NCI-H446 treated with DMSO at 0.1 percent for 48 hours (cell line): ENCODE results near the gene NFASC.

ENCODE experiments used
- DNase-seq: peaks from one replicate; lab custom pipeline; 2025; lab: John Stamatoyannopoulos, UW

Gene NFASC

GRCh38 chr1:204928671-204929486, 58.2 kb downstream of the NFASC start:
- no peak for DNase-seq

DNA sequence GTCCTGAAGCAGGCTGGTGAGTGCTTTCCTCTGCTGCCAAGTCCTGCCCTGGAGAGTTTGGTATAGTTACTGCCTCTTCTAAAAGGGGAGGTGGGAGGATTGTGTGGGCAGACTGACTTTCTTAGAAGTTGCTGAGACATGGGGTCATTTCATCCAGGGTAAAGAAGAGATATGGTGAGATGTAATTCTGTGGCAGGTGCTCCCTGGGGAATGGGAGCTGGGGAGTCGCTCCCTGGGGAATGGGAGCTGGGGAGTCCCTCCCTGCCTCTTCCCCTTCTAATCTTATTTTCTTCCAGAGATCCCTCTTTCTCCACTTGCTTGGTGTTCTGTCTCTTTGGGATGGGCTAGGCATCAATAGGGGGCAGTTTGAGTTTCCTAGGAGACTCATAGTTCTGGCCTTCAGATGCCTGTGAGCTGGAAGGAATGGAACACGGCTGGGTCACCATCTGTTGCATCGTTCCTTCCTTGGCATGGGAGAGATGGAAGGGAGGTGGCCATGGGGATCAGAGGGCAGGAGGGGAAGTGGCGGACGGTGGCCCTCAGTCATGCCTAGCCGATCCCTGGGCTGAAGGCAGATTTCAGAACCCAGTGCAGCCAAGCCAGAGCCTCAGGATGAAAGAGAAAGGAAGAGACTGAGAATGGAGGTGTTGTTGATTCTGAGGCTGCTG, 59.0 kb downstream of the NFASC start:
- no peak for DNase-seq

DNA sequence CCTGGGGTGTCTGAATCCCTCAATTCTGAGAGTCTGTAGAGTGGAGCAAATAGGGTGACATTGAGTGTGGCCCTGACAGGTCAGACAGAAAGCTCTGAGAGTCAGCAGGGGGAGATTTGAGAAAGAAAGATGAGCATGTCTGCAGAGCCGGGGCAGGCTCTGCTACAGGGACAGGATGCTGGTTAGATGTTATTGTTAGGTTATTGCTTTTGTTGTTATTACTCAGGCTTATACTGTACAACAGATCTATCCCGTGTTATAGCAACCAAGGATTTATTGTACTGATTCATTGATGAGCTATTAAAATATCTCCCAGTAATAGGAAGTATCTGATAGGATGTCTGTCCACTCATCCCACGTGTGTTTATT, 59.5 kb downstream of the NFASC start:
- DNase-seq: no peak

DNA sequence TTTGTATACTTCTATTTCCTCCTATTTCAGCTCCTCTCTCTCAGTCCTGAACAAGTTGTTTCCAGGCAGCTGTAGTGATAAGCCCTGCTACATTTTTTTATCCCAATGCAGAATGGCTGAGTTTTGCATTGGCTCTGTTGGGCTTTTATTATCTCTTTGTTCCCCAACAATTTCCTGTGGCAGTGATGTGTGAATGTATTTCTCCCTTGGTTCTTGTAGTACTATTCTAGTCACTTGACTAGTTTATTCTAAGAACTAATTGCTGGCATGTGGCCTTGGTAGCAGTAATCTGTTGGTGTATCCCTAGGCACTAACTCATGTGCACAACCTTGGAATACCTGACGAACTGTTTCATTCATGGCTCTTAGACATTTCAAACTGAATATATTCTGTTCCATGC, 60.7 kb downstream of the NFASC start:
- no peak for DNase-seq

GRCh38 chr1:204931768-204932572, 61.3 kb downstream of the NFASC start:
- no peak for DNase-seq

DNA sequence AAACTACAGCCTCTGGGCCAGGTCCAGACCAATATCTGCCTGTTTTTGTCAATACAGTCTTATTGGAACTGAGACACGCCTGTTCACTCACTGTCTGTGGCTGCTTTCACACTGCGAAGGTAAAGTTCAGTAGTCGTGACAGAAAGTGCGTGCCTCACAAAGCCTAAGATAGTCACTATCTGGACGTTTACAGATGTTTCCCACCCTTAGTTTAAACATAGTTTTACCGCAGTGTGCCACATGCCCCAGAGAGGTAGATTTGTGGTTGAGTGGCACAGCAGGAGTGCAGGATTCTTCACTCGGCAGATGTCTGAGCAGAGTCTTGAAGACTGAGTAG, 61.9 kb downstream of the NFASC start:
- no peak for DNase-seq

DNA sequence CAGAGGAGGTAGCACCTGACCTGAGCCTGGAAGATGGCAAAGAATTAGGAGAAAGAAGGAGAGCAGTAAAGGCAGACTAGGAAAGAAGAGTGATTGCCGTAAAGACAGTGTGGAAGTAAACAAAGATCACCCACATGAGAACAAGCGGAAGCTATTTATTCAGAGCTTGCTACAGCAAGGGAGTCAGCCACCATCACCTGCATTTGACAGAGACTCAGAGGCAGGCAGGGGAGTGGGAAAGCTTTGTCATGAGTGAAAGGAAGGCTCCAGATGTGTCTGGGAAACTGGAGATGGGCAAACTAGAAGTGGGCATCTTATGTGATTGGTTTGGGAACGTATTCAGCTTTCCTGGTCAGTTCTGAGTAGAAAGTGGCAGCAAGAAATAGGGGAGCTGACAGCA, 64.5 kb downstream of the NFASC start:
- DNase-seq: no peak

GRCh38 chr1:204936765-204937164, 66.1 kb downstream of the NFASC start:
- DNase-seq: no peak

GRCh38 chr1:204937901-204938300, 67.2 kb downstream of the NFASC start:
- no peak for DNase-seq

DNA sequence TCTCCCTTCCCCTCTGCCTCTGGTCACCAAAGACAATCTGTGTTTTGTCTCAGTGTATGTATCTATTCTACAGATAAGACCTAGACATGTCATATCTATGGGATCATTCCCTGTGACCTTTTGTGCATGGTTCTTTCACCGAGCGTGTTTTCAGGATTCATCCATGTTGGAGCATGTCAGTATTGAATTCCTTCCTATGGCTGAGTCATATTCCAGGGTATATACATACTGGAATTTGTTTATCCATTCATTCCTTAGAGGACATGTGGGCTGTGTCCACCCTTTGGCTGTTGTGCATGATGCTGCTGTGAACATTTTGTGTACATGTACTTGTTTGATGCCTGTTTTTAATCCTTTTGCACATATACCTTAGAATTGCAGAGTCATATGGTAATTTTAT, 69.9 kb downstream of the NFASC start:
- no peak for DNase-seq

- peak; percentile 56 for DNase-seq
Observed at GRCh38 chr1:204941421-204942338, 71.0 kb downstream of the NFASC start.

GRCh38 chr1:204943495-204943894, 72.8 kb downstream of the NFASC start:
- DNase-seq: no peak

GRCh38 chr1:204944662-204945061, 74.0 kb downstream of the NFASC start:
- DNase-seq: no peak

DNA sequence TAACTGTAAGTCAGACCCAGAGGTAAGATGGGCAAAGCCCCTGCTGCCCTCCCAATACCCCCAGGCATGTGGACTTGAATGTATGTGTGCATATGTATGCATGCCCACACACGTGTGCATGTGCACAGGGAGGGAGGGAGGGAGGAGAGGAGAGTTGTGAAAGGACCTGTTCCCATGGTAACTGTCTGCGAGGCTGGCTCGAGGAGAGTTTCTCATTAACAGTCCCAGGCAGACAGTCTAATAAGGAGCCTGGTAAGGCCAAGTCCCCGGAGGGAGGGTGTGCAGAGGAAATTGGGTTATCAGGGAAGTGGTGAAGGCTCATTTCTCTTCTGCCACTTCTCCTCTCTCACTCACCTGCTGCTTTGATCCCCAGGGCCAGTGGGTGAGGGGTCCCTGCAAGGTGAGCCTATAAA, 74.9 kb downstream of the NFASC start:
- DNase-seq: no peak

- no peak for DNase-seq
Observed at GRCh38 chr1:204946640-204947039, 76.0 kb downstream of the NFASC start.

DNA sequence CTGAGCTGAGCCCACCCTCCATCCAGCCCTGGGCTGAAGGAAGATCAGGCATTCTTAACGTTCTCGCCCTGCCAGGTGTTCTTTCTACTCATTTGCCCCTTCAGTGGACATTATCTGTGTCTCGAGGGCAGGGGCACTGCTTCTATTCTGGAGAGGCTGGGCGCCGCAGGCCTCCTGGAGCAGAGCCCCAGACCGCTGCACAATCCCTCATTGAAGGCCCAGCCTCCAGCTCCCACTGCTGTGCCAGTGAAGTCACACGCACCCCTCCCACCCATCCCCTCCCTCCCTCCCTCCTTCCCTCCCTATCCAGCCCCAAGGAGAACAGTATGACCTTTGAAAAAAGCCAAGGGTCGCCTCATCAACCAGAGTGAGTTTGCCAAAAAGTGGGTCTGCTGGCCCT, 76.7 kb downstream of the NFASC start:
- DNase-seq: no peak

- DNase-seq: no peak
Observed at GRCh38 chr1:204947747-204948146, 77.1 kb downstream of the NFASC start.

- no peak for DNase-seq
Observed at GRCh38 chr1:204950353-204951001, 79.8 kb downstream of the NFASC start.

DNA sequence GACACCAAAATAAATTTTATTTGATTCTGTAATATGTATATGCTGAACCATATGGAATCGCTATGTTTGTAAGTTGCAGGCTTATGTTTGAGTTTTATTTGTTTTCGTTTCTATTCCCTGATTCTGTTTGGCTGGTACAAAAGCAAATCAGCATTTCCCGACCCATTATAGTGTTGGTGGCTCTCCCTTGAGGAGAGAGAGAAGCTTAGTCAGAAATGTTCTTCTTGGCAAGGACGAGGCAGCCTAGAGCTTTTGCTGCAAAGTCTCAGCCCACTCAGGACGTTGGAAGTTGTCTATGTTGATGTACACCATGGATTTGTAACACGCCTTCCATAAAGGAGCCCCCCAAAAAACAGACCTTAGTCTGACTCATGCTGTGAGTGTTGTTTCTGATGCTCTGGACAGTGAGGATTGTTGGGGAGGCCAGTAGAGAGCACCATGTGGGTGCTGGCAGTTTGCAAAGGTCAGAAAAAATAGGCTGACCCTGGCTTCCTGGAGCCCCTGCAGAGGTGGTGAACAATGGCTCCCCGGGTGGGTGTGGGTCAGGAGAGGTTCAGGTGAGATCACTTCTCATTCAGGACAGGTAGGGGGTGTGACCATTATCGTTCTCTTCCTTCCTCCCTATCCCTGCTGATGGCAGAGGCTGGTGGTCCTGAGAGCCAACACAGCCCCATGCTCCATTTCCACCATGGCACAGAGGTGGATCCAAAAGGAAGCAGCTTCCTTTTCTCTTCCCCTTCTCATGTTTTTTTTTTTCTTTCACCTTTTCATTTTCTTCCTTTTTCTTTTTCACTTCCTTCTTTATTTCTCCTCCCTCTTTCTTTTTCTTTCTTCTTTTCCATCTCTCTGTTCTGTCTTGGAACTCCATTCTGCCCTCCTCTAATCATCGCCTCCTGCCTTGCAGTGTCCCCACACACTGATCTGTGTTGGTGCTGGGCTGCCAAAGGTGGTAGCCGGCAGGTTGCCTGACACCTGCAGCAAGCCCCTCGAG, 88.0 kb downstream of the NFASC start:
- no peak for DNase-seq

DNA sequence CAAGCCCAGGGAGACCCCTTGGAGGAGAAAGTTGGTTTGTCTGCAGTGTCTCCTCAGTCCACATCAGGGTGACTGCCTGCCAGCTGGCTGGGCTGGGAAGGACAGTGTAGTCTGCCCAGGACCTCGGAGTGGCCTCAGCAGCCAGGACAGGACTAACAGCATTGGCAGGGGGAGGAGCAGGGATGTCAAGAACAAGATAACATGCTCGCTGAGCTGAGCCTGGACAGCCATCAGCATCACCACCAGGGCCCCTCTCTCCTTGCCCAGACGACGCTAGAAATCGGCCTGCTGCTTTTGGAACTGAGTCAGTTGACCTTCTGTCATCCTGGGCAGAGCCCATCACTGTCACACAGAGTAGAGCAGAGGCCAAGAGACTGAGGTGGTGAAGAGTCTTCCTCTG, 88.7 kb downstream of the NFASC start:
- peak; percentile 37 for DNase-seq
